ENCODE results near the gene PANX3.
A peak's percentile ranks its signal among the peaks of the same experiment; 100 is the strongest.

DNA sequence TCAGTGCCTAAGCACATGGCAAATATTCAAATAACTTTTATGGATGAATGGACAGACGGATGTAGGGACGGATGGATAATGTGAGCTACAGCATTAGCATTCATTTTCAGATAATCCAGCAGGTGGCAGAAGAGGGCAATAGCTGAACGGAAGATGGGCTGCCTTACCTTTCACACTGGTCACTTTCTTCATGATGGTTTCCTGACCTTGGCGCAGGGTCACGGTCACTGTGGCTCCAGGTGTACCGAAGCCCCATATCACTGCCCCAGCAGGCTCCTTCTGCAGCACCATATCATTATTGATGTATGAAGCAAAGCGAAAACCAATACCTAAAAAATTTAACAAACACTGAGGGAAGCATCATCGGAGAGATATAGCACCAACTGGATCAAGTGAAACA, 58.0 kb downstream of the PANX3 start:
- TF ChIP-seq, protein P1, sequence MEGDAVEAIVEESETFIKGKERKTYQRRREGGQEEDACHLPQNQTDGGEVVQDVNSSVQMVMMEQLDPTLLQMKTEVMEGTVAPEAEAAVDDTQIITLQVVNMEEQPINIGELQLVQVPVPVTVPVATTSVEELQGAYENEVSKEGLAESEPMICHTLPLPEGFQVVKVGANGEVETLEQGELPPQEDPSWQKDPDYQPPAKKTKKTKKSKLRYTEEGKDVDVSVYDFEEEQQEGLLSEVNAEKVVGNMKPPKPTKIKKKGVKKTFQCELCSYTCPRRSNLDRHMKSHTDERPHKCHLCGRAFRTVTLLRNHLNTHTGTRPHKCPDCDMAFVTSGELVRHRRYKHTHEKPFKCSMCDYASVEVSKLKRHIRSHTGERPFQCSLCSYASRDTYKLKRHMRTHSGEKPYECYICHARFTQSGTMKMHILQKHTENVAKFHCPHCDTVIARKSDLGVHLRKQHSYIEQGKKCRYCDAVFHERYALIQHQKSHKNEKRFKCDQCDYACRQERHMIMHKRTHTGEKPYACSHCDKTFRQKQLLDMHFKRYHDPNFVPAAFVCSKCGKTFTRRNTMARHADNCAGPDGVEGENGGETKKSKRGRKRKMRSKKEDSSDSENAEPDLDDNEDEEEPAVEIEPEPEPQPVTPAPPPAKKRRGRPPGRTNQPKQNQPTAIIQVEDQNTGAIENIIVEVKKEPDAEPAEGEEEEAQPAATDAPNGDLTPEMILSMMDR (IDR thresholded peaks at IDR 0.05; ENCODE audit: low read depth, low read length, missing input control) = peak; percentile 80
- TF ChIP-seq GABPA (IDR thresholded peaks at IDR 0.05 in 1 of 2, conservative IDR thresholded peaks at IDR 0.05 in 1 of 2) (no peak), YY1 (IDR thresholded peaks at IDR 0.05) (no peak), RAD21 (IDR thresholded peaks at IDR 0.05) (peak; percentile 95 to 98), JUND (IDR thresholded peaks at IDR 0.05) (no peak), TAF1 (conservative IDR thresholded peaks at IDR 0.05) (no peak), RXRA (IDR thresholded peaks at IDR 0.05) (peak in 1 of 2 donors; percentile 30), EGR1 (IDR thresholded peaks at IDR 0.05; ENCODE audit: low read depth in 2 of 2) (no peak), SP1 (IDR thresholded peaks at IDR 0.05) (no peak), NR2F2 (IDR thresholded peaks at IDR 0.05) (no peak)
- TF ChIP-seq, protein P2, sequence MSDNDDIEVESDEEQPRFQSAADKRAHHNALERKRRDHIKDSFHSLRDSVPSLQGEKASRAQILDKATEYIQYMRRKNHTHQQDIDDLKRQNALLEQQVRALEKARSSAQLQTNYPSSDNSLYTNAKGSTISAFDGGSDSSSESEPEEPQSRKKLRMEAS (IDR thresholded peaks at IDR 0.05) = no peak
- TF ChIP-seq, protein P3, sequence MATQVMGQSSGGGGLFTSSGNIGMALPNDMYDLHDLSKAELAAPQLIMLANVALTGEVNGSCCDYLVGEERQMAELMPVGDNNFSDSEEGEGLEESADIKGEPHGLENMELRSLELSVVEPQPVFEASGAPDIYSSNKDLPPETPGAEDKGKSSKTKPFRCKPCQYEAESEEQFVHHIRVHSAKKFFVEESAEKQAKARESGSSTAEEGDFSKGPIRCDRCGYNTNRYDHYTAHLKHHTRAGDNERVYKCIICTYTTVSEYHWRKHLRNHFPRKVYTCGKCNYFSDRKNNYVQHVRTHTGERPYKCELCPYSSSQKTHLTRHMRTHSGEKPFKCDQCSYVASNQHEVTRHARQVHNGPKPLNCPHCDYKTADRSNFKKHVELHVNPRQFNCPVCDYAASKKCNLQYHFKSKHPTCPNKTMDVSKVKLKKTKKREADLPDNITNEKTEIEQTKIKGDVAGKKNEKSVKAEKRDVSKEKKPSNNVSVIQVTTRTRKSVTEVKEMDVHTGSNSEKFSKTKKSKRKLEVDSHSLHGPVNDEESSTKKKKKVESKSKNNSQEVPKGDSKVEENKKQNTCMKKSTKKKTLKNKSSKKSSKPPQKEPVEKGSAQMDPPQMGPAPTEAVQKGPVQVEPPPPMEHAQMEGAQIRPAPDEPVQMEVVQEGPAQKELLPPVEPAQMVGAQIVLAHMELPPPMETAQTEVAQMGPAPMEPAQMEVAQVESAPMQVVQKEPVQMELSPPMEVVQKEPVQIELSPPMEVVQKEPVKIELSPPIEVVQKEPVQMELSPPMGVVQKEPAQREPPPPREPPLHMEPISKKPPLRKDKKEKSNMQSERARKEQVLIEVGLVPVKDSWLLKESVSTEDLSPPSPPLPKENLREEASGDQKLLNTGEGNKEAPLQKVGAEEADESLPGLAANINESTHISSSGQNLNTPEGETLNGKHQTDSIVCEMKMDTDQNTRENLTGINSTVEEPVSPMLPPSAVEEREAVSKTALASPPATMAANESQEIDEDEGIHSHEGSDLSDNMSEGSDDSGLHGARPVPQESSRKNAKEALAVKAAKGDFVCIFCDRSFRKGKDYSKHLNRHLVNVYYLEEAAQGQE (IDR thresholded peaks at IDR 0.05) = no peak
- TF ChIP-seq, protein P4, sequence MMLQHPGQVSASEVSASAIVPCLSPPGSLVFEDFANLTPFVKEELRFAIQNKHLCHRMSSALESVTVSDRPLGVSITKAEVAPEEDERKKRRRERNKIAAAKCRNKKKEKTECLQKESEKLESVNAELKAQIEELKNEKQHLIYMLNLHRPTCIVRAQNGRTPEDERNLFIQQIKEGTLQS (IDR thresholded peaks at IDR 0.05) = no peak
- TF ChIP-seq, protein P5, sequence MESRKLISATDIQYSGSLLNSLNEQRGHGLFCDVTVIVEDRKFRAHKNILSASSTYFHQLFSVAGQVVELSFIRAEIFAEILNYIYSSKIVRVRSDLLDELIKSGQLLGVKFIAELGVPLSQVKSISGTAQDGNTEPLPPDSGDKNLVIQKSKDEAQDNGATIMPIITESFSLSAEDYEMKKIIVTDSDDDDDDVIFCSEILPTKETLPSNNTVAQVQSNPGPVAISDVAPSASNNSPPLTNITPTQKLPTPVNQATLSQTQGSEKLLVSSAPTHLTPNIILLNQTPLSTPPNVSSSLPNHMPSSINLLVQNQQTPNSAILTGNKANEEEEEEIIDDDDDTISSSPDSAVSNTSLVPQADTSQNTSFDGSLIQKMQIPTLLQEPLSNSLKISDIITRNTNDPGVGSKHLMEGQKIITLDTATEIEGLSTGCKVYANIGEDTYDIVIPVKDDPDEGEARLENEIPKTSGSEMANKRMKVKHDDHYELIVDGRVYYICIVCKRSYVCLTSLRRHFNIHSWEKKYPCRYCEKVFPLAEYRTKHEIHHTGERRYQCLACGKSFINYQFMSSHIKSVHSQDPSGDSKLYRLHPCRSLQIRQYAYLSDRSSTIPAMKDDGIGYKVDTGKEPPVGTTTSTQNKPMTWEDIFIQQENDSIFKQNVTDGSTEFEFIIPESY (IDR thresholded peaks at IDR 0.05) = no peak

All from liver (tissue), 3 donors.